Suppressor macrophage (primary cell): Measurements from ENCODE around the gene MYO1H.
"Not testable (repeated sequence)": the region's sequence is repeated elsewhere in the genome, so short reads cannot be mapped to it uniquely, and the experiment has no call there.

Source experiments
- DNase-seq, 4 experiments: peaks; one replicate each; pipeline ENCODE4 v3.0.0-alpha.2; 2020 to 2022
- total RNA-seq, 17 experiments: gene quantifications; one replicate each; lab custom pipeline; 2026; ENCODE audit warnings: mixed read lengths in 6 of 17, inconsistent platforms in 3 of 17; lab: John Stamatoyannopoulos, UW

MYO1H gene
- total RNA-seq = 0 to 3.5 (median 0) reads per million in 17 experiments

GRCh38 chr12:109347589-109347988 lies at the start of gene MYO1H:
Gene MYO1H, plus strand, starts transcription at chr12:109347900. Its CDS starts 61 bp downstream, at chr12:109347961.
- DNase-seq = no peak

- DNase-seq = no peak
These were observed 47.9 kb upstream of the MYO1H start for GRCh38 chr12:109299849-109300248.

GRCh38 chr12:109301643-109302168 lies 46.0 kb upstream of the MYO1H start:
- DNase-seq = no peak

- peak in 1 of 4 experiments; percentile 20 for DNase-seq
These were observed 45.3 kb upstream of the MYO1H start for GRCh38 chr12:109302358-109302757.

GRCh38 chr12:109302770-109303169 lies 44.9 kb upstream of the MYO1H start:
- DNase-seq = no peak

GRCh38 chr12:109304485-109304884 lies 43.2 kb upstream of the MYO1H start:
- no peak for DNase-seq

GRCh38 chr12:109305547-109305946 lies 42.2 kb upstream of the MYO1H start:
- DNase-seq = no peak

GRCh38 chr12:109307051-109307450 lies 40.6 kb upstream of the MYO1H start:
- DNase-seq = no peak

- no peak for DNase-seq
These were observed 38.9 kb upstream of the MYO1H start, which contains the start of gene FOXN4 for GRCh38 chr12:109308534-109309380. Gene FOXN4, minus strand, starts transcription at chr12:109309284. Its CDS starts 963 bp downstream, at chr12:109308321.

- DNase-seq = peak in 2 of 4 experiments; percentile 17 to 20
These were observed 38.1 kb upstream of the MYO1H start for GRCh38 chr12:109309381-109310246.

GRCh38 chr12:109310247-109311125 lies 37.2 kb upstream of the MYO1H start:
- DNase-seq = no peak

- not testable (repeated sequence) for DNase-seq
These were observed 26.4 kb upstream of the MYO1H start for GRCh38 chr12:109321294-109321693.

GRCh38 chr12:109329003-109329402 lies 18.7 kb upstream of the MYO1H start:
- DNase-seq = no peak

GRCh38 chr12:109329686-109330085 lies 18.0 kb upstream of the MYO1H start:
- DNase-seq = no peak

GRCh38 chr12:109330282-109331230 lies 17.1 kb upstream of the MYO1H start:
- DNase-seq = no peak

GRCh38 chr12:109331301-109331952 lies 16.3 kb upstream of the MYO1H start:
- no peak for DNase-seq

- DNase-seq = no peak
These were observed 12.8 kb upstream of the MYO1H start for GRCh38 chr12:109334887-109335286.

GRCh38 chr12:109336593-109336992 lies 11.1 kb upstream of the MYO1H start:
- DNase-seq = no peak

GRCh38 chr12:109343677-109344076 lies 4.0 kb upstream of the MYO1H start:
- DNase-seq = no peak

- DNase-seq = no peak
These were observed 2.3 kb upstream of the MYO1H start for GRCh38 chr12:109345428-109345827.
